Measurements from ENCODE around the gene ADGRV1.
"Not testable (repeated sequence)": the region's sequence is repeated elsewhere in the genome, so short reads cannot be mapped to it uniquely, and the experiment has no call there.

The ADGRV1 gene

GRCh38 chr5:90759119-90759518, 200.5 kb downstream of the ADGRV1 start:
- no peak for DNase-seq

GRCh38 chr5:90767710-90768109, 209.1 kb downstream of the ADGRV1 start:
- no peak for DNase-seq

DNA sequence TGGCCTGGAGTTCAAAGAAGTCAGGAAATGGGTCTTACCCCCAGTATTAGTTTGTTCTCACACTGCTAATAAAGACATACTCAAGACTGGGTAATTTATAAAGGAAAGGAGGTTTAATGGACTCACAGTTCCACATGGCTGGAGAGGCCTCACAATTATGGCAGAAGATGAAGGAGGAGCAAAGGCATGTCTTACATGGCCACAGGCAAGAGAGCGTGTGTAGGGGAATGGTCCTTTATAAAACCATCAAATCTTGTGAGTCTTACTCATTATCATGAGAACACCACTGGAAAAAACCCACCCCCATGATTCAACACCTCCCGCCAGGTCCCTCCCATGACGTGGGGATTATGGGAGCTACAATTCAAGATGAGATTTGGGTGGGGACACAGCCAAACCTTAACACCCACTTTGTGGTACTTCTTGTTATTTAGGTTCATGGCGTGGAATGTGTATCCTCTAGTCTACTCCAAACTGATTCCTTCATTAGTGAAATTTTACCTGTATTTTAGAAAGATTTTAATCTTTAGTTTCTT, 211.5 kb downstream of the ADGRV1 start:
- DNase-seq: not testable (repeated sequence)

GRCh38 chr5:90777959-90778358, 219.4 kb downstream of the ADGRV1 start:
- DNase-seq: no peak

DNA sequence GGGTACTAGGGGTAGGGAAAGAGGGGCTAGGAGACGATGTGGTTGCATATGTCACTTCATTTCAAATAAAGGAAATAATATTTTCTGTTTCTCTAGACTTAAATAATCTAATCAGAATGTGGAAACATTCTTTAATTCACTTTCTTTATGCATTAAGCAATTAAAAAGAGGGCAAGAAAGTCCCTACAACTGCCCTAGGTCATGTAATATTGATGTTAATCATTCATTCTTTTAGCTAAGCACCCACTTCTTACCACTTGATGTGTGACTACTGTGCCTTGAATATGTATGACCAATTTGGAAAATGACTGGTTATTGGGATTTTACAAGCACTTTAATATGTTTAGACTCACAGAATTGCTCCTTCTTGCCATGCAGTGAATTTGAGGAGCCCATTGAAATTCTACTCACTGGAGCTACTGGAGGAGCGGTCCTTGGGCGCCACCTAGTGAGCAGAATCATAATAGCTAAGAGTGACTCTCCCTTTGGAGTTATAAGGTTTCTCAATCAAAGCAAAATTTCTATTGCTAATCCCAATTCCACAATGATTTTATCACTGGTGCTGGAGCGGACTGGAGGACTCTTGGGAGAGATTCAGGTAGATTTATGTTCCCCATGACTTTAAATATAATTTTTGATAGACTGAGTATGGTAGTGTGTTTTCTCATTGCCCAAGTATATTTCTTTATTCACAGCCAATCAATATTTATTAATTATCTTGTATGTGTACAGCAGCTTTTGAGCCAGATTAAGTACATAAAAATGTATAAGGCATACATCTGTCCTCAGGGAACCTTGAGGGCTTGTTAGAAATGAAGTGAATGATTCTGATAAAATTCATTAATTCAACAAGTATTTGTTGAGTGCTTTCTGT, 225.1 kb downstream of the ADGRV1 start:
- peak; percentile 73 for DNase-seq

DNA sequence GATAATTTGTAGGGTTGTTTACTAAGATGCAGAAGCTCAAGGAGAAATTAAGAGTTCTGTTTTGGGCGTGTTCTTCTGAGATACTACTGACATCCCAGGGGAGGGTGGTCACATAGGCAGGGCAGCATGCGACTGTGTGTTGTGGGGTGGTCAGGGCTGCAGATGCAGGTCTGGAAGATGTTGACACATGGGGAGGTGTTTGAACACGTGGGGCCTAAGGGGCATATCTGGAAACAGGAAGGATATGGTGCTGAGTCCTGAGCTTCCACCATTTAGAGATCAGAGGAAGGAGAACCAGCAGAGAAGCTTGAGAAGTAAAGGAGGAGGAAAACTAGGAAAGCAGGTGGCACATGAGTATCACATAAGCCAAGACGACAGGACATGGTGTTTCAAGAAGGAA, 228.2 kb downstream of the ADGRV1 start:
- no peak for DNase-seq

DNA sequence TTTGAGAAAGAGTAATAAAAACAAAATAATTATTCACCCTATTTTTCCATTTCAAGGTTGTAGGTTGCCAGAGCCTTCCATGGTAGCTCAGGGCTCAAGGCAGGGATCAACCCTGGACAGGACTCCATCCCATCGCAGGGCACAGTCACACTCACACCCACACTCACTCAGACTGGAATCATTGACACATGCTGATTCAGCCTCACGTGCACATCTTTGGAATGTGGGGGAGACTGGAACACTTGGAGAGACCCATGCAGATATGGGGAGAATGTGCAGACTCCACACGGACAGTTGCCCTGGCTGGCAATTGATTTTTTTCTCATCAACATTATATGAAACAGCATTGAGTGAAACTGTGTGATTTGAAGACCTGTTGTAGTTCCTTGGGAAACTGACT, 234.1 kb downstream of the ADGRV1 start:
- no peak for DNase-seq

- DNase-seq: no peak
Measured at GRCh38 chr5:90793183-90793582, 234.6 kb downstream of the ADGRV1 start.

- not testable (repeated sequence) for DNase-seq
Measured at GRCh38 chr5:90796919-90797318, 238.3 kb downstream of the ADGRV1 start.

- DNase-seq: not testable (repeated sequence)
Measured at GRCh38 chr5:90800082-90800481, 241.5 kb downstream of the ADGRV1 start.

GRCh38 chr5:90800515-90800914, 241.9 kb downstream of the ADGRV1 start:
- not testable (repeated sequence) for DNase-seq

DNA sequence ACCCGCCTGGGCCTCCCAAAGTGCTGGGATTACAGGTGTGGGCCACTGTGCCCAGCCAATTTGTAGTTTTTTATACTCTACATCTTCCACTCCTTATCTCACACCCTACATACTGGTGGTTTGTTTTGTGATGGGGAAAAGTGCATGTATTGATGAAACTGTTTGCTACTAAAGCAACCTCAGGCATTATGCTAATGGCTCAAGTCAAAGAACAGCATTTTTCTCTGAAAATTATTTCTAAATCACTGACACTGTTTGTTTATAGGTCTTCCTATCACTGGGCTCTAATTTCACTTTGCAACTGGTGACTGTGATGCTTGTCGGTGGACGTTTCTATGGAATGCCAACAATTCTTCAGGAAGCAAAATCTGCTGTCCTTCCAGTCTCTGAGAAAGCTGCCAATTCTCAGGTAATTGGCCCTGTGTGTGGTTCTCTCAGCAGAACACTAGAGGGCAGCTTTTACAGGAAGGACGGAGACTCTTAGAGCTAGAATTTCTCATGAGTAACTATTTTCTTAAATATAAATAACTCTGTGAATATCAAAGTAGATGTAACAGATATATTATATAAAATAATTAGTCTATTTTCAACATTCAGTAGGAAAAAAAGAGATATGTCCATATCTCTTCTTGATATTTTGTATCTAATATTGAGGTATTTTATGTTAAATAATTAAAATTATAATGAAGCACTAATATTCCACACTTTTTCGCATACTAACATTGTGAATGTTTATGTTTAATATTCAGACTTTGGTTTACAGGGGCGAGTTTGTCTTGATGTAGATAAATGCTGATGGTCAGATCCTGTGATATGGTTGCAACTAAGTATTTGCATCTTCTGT, 244.1 kb downstream of the ADGRV1 start:
- peak; percentile 31 for DNase-seq

GRCh38 chr5:90803381-90803780, 244.8 kb downstream of the ADGRV1 start:
- DNase-seq: no peak

- DNase-seq: no peak
Measured at GRCh38 chr5:90803876-90804275, 245.3 kb downstream of the ADGRV1 start.

DNA sequence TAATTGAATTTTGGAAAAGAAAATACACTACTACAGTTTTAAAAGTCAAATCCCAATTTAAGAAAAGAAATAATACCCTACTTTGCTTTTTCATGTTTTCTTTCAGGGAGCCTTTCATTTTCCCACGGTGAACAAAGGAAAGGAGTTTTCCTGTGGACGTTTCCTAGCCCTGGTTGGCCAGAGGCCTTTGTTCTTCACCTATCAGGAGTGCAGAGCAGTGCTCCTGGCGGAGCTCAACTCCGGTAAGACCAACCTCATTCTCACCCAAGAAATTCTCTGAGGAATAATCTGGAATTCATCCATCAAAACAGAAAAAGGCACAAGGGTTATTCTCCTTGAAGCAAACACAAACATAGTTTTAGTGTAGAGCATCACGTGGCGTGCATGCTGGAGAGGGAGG, 248.9 kb downstream of the ADGRV1 start:
- DNase-seq: no peak

DNA sequence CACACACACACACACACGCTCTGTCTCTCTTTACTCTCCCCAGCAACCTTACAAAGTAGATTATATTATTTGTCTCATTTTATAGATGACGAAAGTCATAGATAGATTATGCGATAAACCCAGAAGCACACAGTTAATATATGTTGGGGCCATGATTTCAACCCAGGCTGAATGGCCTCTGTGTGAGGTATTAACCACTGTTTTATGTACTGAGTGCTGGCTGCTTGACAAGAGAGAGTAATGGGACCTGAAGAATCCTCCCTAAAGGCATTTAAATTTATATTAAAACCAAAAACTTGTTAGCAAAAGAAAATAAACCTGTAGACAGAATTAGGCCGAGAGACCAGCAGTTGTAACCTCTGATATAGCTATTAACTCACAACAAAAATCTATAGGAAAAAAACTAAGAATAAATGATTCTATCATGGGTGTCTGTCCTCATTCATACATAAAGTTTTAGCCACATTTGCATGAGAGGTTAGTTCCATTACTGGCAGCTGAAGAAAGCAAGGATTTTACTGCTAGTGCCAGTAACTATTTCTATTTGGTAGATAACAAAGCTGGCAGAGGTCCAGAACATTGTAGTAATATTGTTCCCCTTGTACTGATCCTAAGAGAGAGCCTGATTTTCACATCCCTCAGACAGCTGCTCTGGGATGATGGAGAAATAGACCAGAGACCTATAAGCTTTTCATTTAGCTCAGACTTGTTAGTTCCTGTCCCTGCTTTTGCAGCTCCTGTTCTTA, 250.9 kb downstream of the ADGRV1 start:
- no peak for DNase-seq

DNA sequence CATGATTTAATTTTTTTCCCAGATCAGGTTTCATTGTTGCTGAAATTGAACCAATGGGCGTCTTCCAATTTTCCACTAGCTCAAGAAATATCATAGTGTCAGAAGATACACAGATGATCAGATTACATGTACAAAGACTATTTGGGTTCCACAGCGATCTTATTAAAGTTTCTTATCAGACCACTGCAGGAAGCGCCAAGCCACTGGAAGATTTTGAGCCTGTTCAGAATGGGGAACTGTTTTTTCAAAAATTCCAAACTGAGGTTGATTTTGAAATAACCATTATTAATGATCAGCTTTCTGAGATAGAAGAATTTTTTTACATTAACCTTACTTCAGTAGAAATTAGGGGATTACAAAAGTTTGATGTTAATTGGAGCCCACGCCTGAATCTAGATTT, 251.6 kb downstream of the ADGRV1 start:
- DNase-seq: no peak

DNA sequence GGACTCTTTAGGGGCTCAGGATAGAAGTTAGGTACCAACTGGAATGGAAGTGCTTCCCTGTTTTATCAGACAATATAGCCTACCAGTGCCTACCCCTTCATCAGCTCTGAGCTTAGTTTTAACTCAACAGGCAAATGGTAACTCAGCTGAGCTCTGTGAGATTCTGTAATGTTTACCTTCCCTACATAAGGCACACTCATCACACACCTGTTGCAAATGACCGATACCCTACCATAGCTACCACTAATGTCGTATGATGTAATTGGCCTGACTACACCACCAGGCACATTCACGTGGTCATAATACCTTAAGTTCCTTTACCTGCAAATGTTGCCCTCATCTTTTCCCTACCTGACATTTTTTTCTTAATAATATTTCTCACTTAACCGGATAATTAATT, 254.8 kb downstream of the ADGRV1 start:
- DNase-seq: no peak

GRCh38 chr5:90822062-90822461, 263.5 kb downstream of the ADGRV1 start:
- not testable (repeated sequence) for DNase-seq

- DNase-seq: no peak
Measured at GRCh38 chr5:90824436-90824835, 265.8 kb downstream of the ADGRV1 start.

- DNase-seq: no peak
Measured at GRCh38 chr5:90830058-90830457, 271.5 kb downstream of the ADGRV1 start.

- no peak for DNase-seq
Measured at GRCh38 chr5:90833753-90834152, 275.2 kb downstream of the ADGRV1 start.

- DNase-seq: no peak
Measured at GRCh38 chr5:90834711-90835110, 276.1 kb downstream of the ADGRV1 start.

Measured in activated CD4-positive, alpha-beta T cell treated with anti-CD3 and anti-CD28 coated beads, Interleukin-2, Interleukin-6, amounts not matched to agents 100 ng/mL and 50 ng/mL, durations not matched to agents 16 hours and 8 hours (primary cell).